HG02870 (cell line): ENCODE measurements around the gene CAPN11.
"Not testable (repeated sequence)": the region's sequence is repeated elsewhere in the genome, so short reads cannot be mapped to it uniquely, and the experiment has no call there.

Source experiments
- ATAC-seq: cut with Tn5 transposase; IDR thresholded peaks from one replicate; pipeline ENCODE4 v1.9.1; 2021; ENCODE audit warnings: mild to moderate bottlenecking, moderate library complexity; ENCODE audit not compliant: unreplicated experiment

CAPN11 gene

GRCh38 chr6:44224965-44225305, 66.3 kb downstream of the CAPN11 start:
- ATAC-seq: no peak

DNA sequence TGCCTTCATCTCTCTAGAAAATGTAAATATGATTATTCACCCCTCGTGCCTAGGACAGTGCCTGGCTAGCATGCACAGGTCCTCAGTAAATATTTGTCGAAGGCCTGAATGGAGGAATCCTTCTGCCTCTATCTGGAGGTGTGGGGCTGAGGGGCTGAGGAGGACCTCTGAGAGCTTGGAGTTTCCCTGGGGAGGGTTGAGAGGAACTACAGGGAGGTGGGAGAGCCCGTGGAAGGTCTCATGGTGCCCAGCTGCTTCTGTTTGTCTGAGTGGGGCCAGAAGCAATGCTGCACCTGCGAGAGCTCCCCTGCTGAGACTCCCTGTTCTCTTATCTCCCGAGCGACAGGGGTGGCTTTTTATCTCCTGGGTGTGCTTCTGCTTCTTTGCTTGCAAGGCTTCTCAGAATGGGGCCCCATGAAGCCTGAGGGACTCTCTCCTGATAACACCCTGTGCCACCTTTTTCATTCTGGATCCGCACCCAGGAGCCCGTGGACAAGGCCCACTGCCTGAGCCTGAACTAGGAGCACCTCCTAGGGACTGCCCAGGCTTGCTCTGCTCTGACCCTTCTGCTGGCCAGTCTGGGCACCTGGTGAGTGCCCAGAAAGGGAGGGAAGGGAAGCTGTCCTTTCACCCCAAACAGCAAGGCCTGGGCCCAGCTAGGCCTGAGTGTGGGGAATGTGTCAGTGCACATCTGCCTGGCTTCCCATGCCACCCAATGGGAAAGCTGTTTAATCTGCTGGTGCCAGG, 67.1 kb downstream of the CAPN11 start:
- no peak for ATAC-seq

GRCh38 chr6:44226368-44227147, 67.9 kb downstream of the CAPN11 start:
- no peak for ATAC-seq

- no peak for ATAC-seq
Observed at GRCh38 chr6:44227148-44227793, 68.7 kb downstream of the CAPN11 start.

- ATAC-seq: no peak
Observed at GRCh38 chr6:44228031-44228430, 69.4 kb downstream of the CAPN11 start.

GRCh38 chr6:44228433-44228832, 69.8 kb downstream of the CAPN11 start:
- ATAC-seq: no peak

GRCh38 chr6:44228836-44229235, 70.2 kb downstream of the CAPN11 start:
- no peak for ATAC-seq

GRCh38 chr6:44229376-44230033, 70.9 kb downstream of the CAPN11 start:
- ATAC-seq: no peak

DNA sequence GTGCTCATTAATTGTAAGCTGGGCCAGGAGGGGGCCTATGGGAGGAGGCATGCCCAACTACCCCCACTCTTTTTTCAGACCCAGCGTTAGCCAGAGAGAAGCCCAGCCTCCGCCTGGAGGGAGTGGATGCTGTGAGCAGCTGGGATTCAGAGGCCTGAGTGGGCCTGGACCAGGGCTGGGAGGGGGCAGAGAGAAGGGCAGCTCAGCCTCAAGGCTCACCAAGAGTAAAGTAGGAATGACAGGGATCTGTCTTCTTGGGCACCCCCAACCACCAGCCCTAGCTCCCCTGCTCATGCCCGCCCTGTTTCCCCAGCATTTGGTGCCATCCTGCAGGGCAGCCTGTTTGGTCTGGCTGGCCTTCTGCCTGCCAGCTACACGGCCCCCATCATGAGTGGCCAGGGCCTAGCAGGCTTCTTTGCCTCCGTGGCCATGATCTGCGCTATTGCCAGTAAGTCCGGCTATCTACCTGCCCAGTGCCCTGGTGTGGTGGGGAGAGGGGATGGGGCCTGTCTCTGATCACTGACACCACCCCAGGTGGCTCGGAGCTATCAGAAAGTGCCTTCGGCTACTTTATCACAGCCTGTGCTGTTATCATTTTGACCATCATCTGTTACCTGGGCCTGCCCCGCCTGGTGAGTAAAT, 71.5 kb downstream of the CAPN11 start:
- no peak for ATAC-seq

DNA sequence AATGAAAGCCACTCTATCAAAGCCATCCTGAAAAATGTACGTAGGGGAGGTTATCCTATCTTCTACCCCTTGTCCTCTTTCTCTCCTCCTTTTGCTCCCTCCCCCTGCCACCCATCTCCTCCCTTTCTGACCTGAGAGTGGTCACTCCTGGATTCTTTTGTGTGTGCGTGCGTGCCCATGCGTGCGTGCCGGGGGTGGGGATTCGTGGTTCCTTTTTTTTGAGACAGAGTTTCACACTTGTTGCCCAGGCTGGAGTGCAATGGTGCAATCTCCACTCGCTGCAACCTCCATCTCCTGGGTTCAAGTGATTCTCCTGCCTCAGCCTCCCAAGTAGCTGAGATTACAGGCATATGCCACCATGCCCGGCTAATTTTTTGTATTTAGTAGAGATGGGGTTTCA, 72.8 kb downstream of the CAPN11 start:
- not testable (repeated sequence) for ATAC-seq

DNA sequence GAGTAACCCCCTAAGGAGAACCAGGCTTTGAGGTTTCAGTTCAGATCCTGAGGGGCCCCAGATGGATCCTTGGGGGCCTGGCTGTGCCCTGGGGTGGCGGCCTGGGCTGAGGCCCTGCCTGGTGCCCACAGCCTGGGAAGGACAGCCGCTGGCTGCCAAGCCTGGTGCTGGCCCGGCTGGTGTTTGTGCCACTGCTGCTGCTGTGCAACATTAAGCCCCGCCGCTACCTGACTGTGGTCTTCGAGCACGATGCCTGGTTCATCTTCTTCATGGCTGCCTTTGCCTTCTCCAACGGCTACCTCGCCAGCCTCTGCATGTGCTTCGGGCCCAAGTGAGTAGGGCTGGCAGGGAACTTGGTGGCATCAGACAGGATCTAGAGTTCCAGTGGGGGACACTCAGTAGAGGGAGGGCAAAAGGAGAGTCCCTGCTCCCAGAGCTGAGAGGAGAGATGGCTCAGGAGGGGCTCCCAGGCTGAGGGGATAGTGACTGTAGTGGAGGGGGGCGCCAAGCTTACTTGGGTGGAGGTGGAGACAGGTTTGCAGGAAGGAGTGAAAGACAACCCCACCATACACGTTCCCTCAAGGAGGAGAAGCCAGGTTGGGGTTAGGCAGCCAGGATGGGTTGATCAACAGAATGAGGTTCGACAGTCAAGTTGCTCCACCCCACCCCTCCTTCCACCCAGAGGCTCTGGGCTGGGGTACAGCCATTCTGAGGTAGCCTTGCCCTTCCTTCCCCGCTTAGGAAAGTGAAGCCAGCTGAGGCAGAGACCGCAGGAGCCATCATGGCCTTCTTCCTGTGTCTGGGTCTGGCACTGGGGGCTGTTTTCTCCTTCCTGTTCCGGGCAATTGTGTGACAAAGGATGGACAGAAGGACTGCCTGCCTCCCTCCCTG, 74.3 kb downstream of the CAPN11 start:
- ATAC-seq: no peak

DNA sequence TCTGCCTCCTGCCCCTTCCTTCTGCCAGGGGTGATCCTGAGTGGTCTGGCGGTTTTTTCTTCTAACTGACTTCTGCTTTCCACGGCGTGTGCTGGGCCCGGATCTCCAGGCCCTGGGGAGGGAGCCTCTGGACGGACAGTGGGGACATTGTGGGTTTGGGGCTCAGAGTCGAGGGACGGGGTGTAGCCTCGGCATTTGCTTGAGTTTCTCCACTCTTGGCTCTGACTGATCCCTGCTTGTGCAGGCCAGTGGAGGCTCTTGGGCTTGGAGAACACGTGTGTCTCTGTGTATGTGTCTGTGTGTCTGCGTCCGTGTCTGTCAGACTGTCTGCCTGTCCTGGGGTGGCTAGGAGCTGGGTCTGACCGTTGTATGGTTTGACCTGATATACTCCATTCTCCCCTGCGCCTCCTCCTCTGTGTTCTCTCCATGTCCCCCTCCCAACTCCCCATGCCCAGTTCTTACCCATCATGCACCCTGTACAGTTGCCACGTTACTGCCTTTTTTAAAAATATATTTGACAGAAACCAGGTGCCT, 75.0 kb downstream of the CAPN11 start:
- ATAC-seq: no peak
